Camera-type eye (tissue), 1 donor: ENCODE data around the gene PHF5A. TPM values are rescaled to one million over a fixed set of nuclear protein-coding genes. Genes with fewer than 3 reads are reported as not detected.

ENCODE experiments used
- total RNA-seq: library from RNA; depleted of rRNA; stranded (reverse); fragments of >200 nt; gene quantifications from one replicate; pipeline ENCODE4 v1.2.3, GENCODE V29; 2014

Gene PHF5A, protein sequence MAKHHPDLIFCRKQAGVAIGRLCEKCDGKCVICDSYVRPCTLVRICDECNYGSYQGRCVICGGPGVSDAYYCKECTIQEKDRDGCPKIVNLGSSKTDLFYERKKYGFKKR
- 37.9 TPM for total RNA-seq

DNA sequence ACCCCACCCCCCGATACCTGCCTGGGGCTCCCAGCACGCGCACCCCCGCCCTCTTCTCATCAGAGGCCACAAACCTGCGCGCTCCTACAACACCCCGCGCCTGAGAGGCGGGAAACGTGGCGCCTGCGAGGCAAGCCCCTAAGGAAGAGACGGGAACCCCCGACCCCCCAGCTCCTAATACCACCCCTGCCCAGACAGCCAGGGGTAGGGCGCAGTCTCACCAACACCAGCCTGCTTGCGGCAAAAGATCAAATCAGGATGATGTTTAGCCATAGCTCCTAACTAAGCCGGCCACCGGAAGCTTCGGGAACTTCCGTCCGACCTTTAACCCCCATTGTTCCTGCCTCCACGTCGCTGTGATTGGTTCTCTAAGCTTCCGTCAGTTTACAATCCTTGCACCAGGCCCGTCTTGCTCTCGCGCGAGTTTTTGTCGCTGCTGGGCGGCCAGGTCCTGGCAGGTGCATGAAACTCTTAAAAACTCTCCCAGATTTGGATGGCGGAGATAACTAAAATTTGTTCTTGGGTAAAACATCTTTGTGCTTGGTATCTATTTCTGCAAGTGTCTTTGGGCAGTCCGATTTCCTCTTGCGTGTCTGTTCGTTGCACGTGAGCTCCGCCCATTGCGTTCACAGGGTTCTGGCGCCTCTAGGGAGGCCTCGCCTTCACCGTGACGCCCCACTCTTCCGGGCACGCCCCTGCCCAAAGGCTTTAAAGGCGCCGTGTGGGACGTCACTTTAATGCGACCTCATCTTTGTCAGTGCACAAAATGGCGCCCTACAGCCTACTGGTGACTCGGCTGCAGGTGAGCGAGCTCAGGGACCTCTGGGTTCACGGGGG, at the start of gene PHF5A, which contains the start of gene ACO2:
Gene PHF5A (minus strand): TSS at position 312 of the 837 bp plus-strand sequence. CDS start 39 bp downstream, at position 273.
Gene ACO2 (plus strand): TSS at position 737 of the 837 bp plus-strand sequence. CDS start 30 bp downstream, at position 767.

GRCh38 chr22:41446639-41447434, 21.7 kb downstream of the PHF5A start, which contains the start of gene TOB2:
TSS of gene TOB2 (minus strand) at chr22:41446801. CDS start at chr22:41437345, 9,456 bp downstream.

Other genes with a start within 250 kb of the PHF5A start
- gene CHADL, start 227.8 kb downstream of the PHF5A start, total RNA-seq, result 6.0 TPM
- gene RANGAP1, start 182.5 kb downstream of the PHF5A start, total RNA-seq, result 35.0 TPM
- 56.4 TPM for gene ZC3H7B, start 167.2 kb downstream of the PHF5A start, total RNA-seq
- gene TEF, start 86.8 kb downstream of the PHF5A start, total RNA-seq, result 25.1 TPM
- gene TOB2, start 21.9 kb downstream of the PHF5A start, total RNA-seq, result 53.4 TPM
- 88.2 TPM for gene ACO2, start 425 bp upstream of the PHF5A start, total RNA-seq
- gene POLR3H, start 75.8 kb upstream of the PHF5A start, total RNA-seq, result 22.3 TPM
- 4.8 TPM for gene CSDC2, start 92.3 kb upstream of the PHF5A start, total RNA-seq
- gene PMM1, start 121.1 kb upstream of the PHF5A start, total RNA-seq, result 18.6 TPM
- 18.5 TPM for gene DESI1, start 152.4 kb upstream of the PHF5A start, total RNA-seq
- 246 TPM for gene XRCC6, start 152.6 kb upstream of the PHF5A start, total RNA-seq
- 75.9 TPM for gene SNU13, start 220.2 kb upstream of the PHF5A start, total RNA-seq
- gene MEI1, start 230.8 kb upstream of the PHF5A start, total RNA-seq, result 0.82 TPM